ENCODE results near the gene GLT1D1. TPM values are rescaled to one million over a fixed set of nuclear protein-coding genes. Genes with fewer than 3 reads are reported as not detected.

GLT1D1 gene
- total RNA-seq, 2 experiments from 2014 or later = 0.19 to 0.22 TPM

DNA sequence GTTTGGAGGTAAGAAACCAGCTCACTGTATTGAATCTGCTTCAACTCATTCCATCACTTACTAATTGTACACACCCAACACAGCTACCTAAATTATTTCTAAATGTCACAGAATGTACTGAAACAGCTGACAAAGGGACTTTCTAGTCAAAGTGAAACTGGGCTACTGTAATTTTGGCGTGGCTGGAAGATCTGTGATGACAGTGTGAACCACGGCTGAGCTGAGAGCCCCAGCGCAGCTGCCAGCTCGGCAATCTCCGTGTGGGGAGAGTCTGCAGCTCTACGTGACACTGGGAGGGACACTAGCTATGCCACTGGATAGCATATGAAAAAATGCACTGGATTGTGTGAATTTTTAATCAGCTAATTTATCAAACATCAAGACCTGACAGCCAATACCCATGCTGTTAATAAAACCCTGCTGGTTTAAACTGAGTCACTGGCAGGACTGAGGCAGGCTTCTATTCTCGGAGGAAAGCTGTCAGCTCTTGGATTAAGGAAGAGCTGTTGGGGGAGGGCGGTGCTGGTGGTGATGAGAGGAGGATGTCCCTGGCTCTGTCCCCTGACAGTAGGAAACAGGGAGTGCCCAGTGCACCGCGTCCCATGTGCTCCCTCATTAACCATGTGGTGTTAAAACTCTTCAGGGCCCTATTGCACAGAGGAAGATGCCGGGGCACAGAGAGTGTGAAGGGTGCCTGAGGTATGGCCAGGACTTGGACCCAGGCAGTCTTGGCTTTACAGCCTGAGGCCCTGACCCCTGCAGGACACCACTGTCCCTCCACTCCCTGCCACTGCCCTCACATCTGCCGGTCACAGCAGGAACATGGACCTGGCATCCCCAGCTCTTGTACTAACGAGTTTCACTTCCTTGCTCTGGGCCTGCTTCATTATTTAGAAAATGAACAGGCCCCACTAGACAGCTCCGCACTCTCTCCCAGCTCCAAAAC lies 42.8 kb upstream of the GLT1D1 start:
- Histone ChIP-seq H3K4me3 (ENCODE audit: low read length) (no peak overlapping the region), H3K27ac (ENCODE audit: low read depth in 1 of 2, low read length in 2 of 2) (no peak overlapping the region), H3K9me3 (ENCODE audit: control insufficient read depth in 1 of 2, insufficient read depth in 1 of 2, low read length in 2 of 2) (peaks cover 0 to 5% of the 10 kb centered on the region in 2 experiments), H3K36me3 (ENCODE audit: insufficient read depth, low read length) (peaks cover 39% of the 10 kb centered on the region), H3K27me3 (ENCODE audit: control insufficient read depth in 1 of 2, insufficient read depth in 2 of 2, low read length in 2 of 2) (no peaks in the 10 kb centered on the region), H3K4me1 (ENCODE audit: insufficient read depth, low read length) (peaks cover 19% of the 10 kb centered on the region)
- ChIA-PET POLR2A (no interaction called here), CTCF (no interaction called here)
- H3K27me3 Mint-ChIP-seq = no peaks in the 10 kb centered on the region
- no peak for TF ChIP-seq CTCF (IDR thresholded peaks at IDR 0.05)
- intact Hi-C loops (cut with DNase I, micrococcal nuclease) = no loop called here
- H3K9me3 Mint-ChIP-seq = no peaks in the 10 kb centered on the region
- H3K4me3 Mint-ChIP-seq = no peak overlapping the region
- DNase-seq = peak in 3 of 14 experiments; percentile 16 to 58 (median 58)
- H3K36me3 Mint-ChIP-seq (ENCODE audit: low read depth) = peaks cover 75% of the 10 kb centered on the region
- peak overlapping the region; percentile 42 for H3K27ac Mint-ChIP-seq
- no peak for ATAC-seq (ENCODE audit: poor library complexity)
- peaks cover 51% of the 10 kb centered on the region for H3K4me1 Mint-ChIP-seq (ENCODE audit: low read depth)

DNA sequence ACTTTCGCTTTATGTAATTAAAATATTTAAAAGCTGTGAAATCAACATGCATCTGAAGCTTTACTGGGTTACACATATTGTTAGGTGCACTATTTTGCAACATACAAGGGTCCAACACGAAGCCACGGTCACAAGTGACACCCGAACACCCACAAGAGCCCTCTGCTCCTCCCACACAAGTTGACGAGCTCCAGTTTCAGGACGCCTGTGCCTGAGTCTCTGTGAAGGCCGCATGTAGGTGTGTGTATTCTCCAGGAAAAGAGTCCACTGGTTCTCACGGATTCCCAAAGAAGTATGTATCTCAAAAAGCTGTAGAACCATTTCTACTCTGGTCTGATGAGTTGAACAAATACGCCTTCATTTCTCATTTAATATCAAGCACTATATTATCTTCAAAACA lies 41.5 kb upstream of the GLT1D1 start:
- intact Hi-C loops (cut with DNase I, micrococcal nuclease) = no loop called here
- H3K9me3 ChIP-seq (ENCODE audit: control insufficient read depth in 1 of 2, insufficient read depth in 1 of 2, low read length in 2 of 2) = peaks cover 0 to 5% of the 10 kb centered on the region in 2 experiments
- DNase-seq = peak in 1 of 14 experiments; percentile 47
- Mint-ChIP-seq H3K4me1 (ENCODE audit: low read depth) (peaks cover 62% of the 10 kb centered on the region), H3K9me3 (no peaks in the 10 kb centered on the region), H3K27me3 (no peaks in the 10 kb centered on the region), H3K27ac (peak overlapping the region; percentile 68), H3K36me3 (ENCODE audit: low read depth) (peaks cover 69% of the 10 kb centered on the region), H3K4me3 (no peak overlapping the region)
- ChIA-PET POLR2A (no interaction called here), CTCF (no interaction called here)
- H3K4me3 ChIP-seq (ENCODE audit: low read length) = peak overlapping the region; percentile 2
- H3K27me3 ChIP-seq (ENCODE audit: control insufficient read depth in 1 of 2, insufficient read depth in 2 of 2, low read length in 2 of 2) = no peaks in the 10 kb centered on the region
- ATAC-seq (ENCODE audit: poor library complexity) = no peak
- H3K36me3 ChIP-seq (ENCODE audit: insufficient read depth, low read length) = peaks cover 36% of the 10 kb centered on the region
- no peak for TF ChIP-seq CTCF (IDR thresholded peaks at IDR 0.05)
- peaks cover 19% of the 10 kb centered on the region for H3K4me1 ChIP-seq (ENCODE audit: insufficient read depth, low read length)
- no peak overlapping the region for H3K27ac ChIP-seq (ENCODE audit: low read depth in 1 of 2, low read length in 2 of 2)

DNA sequence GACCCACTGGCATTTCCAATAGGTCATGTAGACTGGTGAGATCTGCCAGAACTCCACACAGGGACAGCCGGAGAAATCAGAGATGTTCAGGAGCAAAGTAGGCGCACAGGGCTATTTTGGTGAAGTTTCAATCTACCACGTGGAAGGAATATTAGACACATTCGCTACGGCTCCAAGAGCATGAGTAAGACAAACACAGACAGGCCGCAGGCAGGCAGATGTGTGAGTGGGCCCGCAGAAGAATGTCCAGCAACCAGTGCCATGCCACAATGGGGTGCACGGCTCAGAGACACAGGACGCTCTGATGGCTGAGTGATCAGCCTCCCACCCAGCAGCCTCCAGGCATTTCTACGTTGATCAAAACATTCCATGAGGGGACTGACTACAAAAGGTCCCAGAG lies 39.9 kb upstream of the GLT1D1 start:
- POLR2A ChIA-PET = no interaction called here
- peaks cover 21% of the 10 kb centered on the region for H3K4me1 ChIP-seq (ENCODE audit: insufficient read depth, low read length)
- no peaks in the 10 kb centered on the region for H3K9me3 Mint-ChIP-seq

More for the DNA sequence above, 39.9 kb upstream of the GLT1D1 start:
- no peak overlapping the region for H3K27ac ChIP-seq (ENCODE audit: low read depth in 1 of 2, low read length in 2 of 2)
- H3K9me3 ChIP-seq (ENCODE audit: control insufficient read depth in 1 of 2, insufficient read depth in 1 of 2, low read length in 2 of 2) = peaks cover 0 to 5% of the 10 kb centered on the region in 2 experiments
- TF ChIP-seq CTCF (IDR thresholded peaks at IDR 0.05) = no peak
- peaks cover 28% of the 10 kb centered on the region for H3K36me3 ChIP-seq (ENCODE audit: insufficient read depth, low read length)
- Mint-ChIP-seq H3K36me3 (ENCODE audit: low read depth) (peaks cover 54% of the 10 kb centered on the region), H3K4me3 (no peak overlapping the region), H3K27me3 (no peaks in the 10 kb centered on the region), H3K27ac (no peak overlapping the region), H3K4me1 (ENCODE audit: low read depth) (peaks cover 77% of the 10 kb centered on the region)
- intact Hi-C loops (cut with DNase I, micrococcal nuclease) = no loop called here
- DNase-seq (no peak), ATAC-seq (ENCODE audit: poor library complexity) (no peak)
- no peaks in the 10 kb centered on the region for H3K27me3 ChIP-seq (ENCODE audit: control insufficient read depth in 1 of 2, insufficient read depth in 2 of 2, low read length in 2 of 2)
- CTCF ChIA-PET = no interaction called here
- H3K4me3 ChIP-seq (ENCODE audit: low read length) = no peak overlapping the region

Data from CD4-positive, alpha-beta T cell (primary cell).